ENCODE data around the gene PGBD4. TPM values are rescaled to one million over a fixed set of nuclear protein-coding genes. Genes with fewer than 3 reads are reported as not detected.

Gene PGBD4
- polyA plus RNA-seq, 3 donors, result 0.38 to 0.93 (median 0.58) TPM

GRCh38 chr15:34154725-34155204 lies 52.9 kb downstream of the PGBD4 start:
- Mint-ChIP-seq H3K4me3 (no peak overlapping the region), H3K4me1 (no peaks in the 10 kb centered on the region), H3K27ac (peak overlapping the region in 3 of 7 donors; percentile 38 to 73 (median 53)), H3K36me3 (peaks cover 74 to 89% of the 10 kb centered on the region in 2 donors), H3K27me3 (ENCODE audit: low read depth in 3 of 3) (no peaks in the 10 kb centered on the region), H3K9me3 (peaks cover 28 to 45% (median 37%) of the 10 kb centered on the region in 7 donors)
- H3K4me1 ChIP-seq (ENCODE audit: control insufficient read depth in 1 of 2, insufficient read depth in 2 of 2, low read length in 2 of 2), result no peaks in the 10 kb centered on the region
- H3K36me3 ChIP-seq (replicated peaks in 1 of 2; ENCODE audit: control insufficient read depth in 1 of 2, insufficient read depth in 2 of 2, low read length in 2 of 2), result peaks cover 39 to 99% of the 10 kb centered on the region in 2 donors
- no peak overlapping the region for H2AFZ ChIP-seq (ENCODE audit: insufficient read depth, low read depth, low read length, poor library complexity, severe bottlenecking)
- intact Hi-C loops (cut with micrococcal nuclease), result no loop called here
- no peaks in the 10 kb centered on the region for H3K27me3 ChIP-seq (ENCODE audit: control insufficient read depth in 2 of 2, insufficient read depth in 2 of 2, low read length in 2 of 2)
- H3K27ac ChIP-seq (ENCODE audit: low read depth in 1 of 2, low read length in 2 of 2), result no peak overlapping the region
- H3K9me3 ChIP-seq (replicated peaks in 1 of 2; ENCODE audit: control insufficient read depth in 1 of 2, insufficient read depth in 1 of 2, low read length in 2 of 2), result peaks cover 24 to 38% of the 10 kb centered on the region in 2 donors
- no peaks in the 10 kb centered on the region for H3K79me2 ChIP-seq (ENCODE audit: insufficient read depth, low read length)
- H3K4me3 ChIP-seq (replicated peaks in 1 of 3; ENCODE audit: low read depth in 2 of 3, low read length in 3 of 3), result peak overlapping the region in 1 of 3 experiments; percentile 6
- no peaks in the 10 kb centered on the region for H4K20me1 ChIP-seq (ENCODE audit: insufficient read depth, low read length)
- H3K4me2 ChIP-seq (replicated peaks; ENCODE audit: extremely low read depth, low read length, poor library complexity, severe bottlenecking), result no peak overlapping the region
- DNase-seq, result peak in 1 of 3 donors; percentile 3
- 100% methylated on average over 3 of the region's 7 CpGs for WGBS (ENCODE audit: insufficient coverage)
- TF ChIP-seq CTCF (IDR thresholded peaks at IDR 0.05), result no peak
- H3K9ac ChIP-seq (ENCODE audit: insufficient read depth, low read length, poor library complexity, severe bottlenecking), result no peak overlapping the region

- H3K4me3 Mint-ChIP-seq, result no peak overlapping the region
- Histone ChIP-seq H2AFZ (ENCODE audit: insufficient read depth, low read depth, low read length, poor library complexity, severe bottlenecking) (no peak overlapping the region), H3K9me3 (replicated peaks in 1 of 2; ENCODE audit: control insufficient read depth in 1 of 2, insufficient read depth in 1 of 2, low read length in 2 of 2) (peaks cover 27 to 49% of the 10 kb centered on the region in 2 donors), H3K4me1 (ENCODE audit: control insufficient read depth in 1 of 2, insufficient read depth in 2 of 2, low read length in 2 of 2) (no peaks in the 10 kb centered on the region), H3K9ac (ENCODE audit: insufficient read depth, low read length, poor library complexity, severe bottlenecking) (no peak overlapping the region), H3K27ac (ENCODE audit: low read depth in 1 of 2, low read length in 2 of 2) (no peak overlapping the region), H3K4me3 (replicated peaks in 1 of 3; ENCODE audit: low read depth in 2 of 3, low read length in 3 of 3) (no peak overlapping the region), H3K27me3 (ENCODE audit: control insufficient read depth in 2 of 2, insufficient read depth in 2 of 2, low read length in 2 of 2) (no peaks in the 10 kb centered on the region), H4K20me1 (ENCODE audit: insufficient read depth, low read length) (no peaks in the 10 kb centered on the region), H3K36me3 (replicated peaks in 1 of 2; ENCODE audit: control insufficient read depth in 1 of 2, insufficient read depth in 2 of 2, low read length in 2 of 2) (peaks cover 35 to 99% of the 10 kb centered on the region in 2 donors), H3K79me2 (ENCODE audit: insufficient read depth, low read length) (no peaks in the 10 kb centered on the region), H3K4me2 (replicated peaks; ENCODE audit: extremely low read depth, low read length, poor library complexity, severe bottlenecking) (no peak overlapping the region)
- TF ChIP-seq CTCF (IDR thresholded peaks at IDR 0.05), result no peak
- peak overlapping the region in 1 of 7 donors; percentile 49 for H3K27ac Mint-ChIP-seq
- 100% methylated on average over 3 of the region's 7 CpGs for WGBS (ENCODE audit: insufficient coverage)
- peaks cover 72 to 90% of the 10 kb centered on the region in 2 donors for H3K36me3 Mint-ChIP-seq
- DNase-seq, result no peak
- peaks cover 0 to 1% (median 0%) of the 10 kb centered on the region in 3 donors for H3K27me3 Mint-ChIP-seq (ENCODE audit: low read depth in 3 of 3)
- H3K4me1 Mint-ChIP-seq, result no peaks in the 10 kb centered on the region
- peaks cover 36 to 56% (median 44%) of the 10 kb centered on the region in 7 donors for H3K9me3 Mint-ChIP-seq
- intact Hi-C loops (cut with micrococcal nuclease), result no loop called here
Measured at GRCh38 chr15:34155859-34156258, 54.0 kb downstream of the PGBD4 start.

Other genes starting within 250 kb of the PGBD4 start
- not detected for gene CHRM5, start 133.6 kb upstream of the PGBD4 start, polyA plus RNA-seq
- 1 to 10 TPM; 2.3 to 4.8 (median 3.4) TPM for gene AVEN, start 62.9 kb upstream of the PGBD4 start, polyA plus RNA-seq
- gene EMC7, start 221 bp upstream of the PGBD4 start, polyA plus RNA-seq, result 100 to 1,000 TPM in 2 of 3 donors, 10 to 100 TPM in 1; 41.7 to 135 (median 125) TPM
- 10 to 100 TPM; 16.5 to 38.4 (median 37.7) TPM for gene KATNBL1, start 108.0 kb downstream of the PGBD4 start, polyA plus RNA-seq
- 100 to 1,000 TPM in 2 of 3 donors, 10 to 100 TPM in 1; 66.9 to 142 (median 116) TPM for gene EMC4, start 122.9 kb downstream of the PGBD4 start, polyA plus RNA-seq
- gene SLC12A6, start 235.7 kb downstream of the PGBD4 start, polyA plus RNA-seq, result 10 to 100 TPM in 1 of 3 donors, 1 to 10 TPM in 2; 5.4 to 80.0 (median 8.0) TPM
- gene NOP10, start 241.1 kb downstream of the PGBD4 start, polyA plus RNA-seq, result 100 to 1,000 TPM; 260 to 677 (median 586) TPM
- gene NUTM1, start 241.2 kb downstream of the PGBD4 start, polyA plus RNA-seq, result not detected